ENCODE data around the gene UTF1. TPM values are rescaled to one million over a fixed set of nuclear protein-coding genes. Genes with fewer than 3 reads are reported as not detected.

UTF1 gene
- total and polyA plus RNA-seq, 9 of the 15 experiments (the other 6 are each of a cell fraction or from before 2014, with no cell fraction given) = 0.35 to 0.46 TPM; not detected in 7

DNA sequence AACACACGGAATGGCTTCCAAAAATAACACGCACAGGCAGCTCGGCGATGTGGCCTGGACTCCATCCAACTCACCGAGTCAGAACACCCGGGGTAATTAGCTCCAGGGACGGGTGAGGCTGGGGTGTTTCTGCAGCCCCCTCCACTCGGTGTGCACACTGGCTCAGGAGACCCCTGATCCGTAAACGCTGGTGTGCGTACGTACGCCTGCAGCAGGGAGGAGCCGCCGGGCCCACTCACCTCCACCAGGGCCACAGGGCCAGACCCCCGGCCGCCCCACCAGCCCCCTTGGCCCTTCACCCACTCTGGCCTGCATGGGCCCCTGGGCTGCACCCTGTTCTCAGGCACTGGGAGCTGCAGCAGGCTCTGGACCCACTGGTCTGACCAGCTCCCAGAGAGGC, 22.4 kb upstream of the UTF1 start:
- in situ Hi-C loops (cut with MboI) (no loop called here), intact Hi-C loops (cut with micrococcal nuclease) (no loop called here)
- no peaks in the 10 kb centered on the region for H3K79me2 ChIP-seq (ENCODE audit: control insufficient read depth, insufficient read depth, low read length)
- BruUV-seq (replicated peaks) = no TSS peak
- H3K27me3 ChIP-seq (ENCODE audit: control insufficient read depth in 2 of 2, insufficient read depth in 2 of 2, low read length in 2 of 2) = peaks cover 5 to 48% of the 10 kb centered on the region in 2 experiments; a peak in 3 of 5 replicates
- no peaks in the 10 kb centered on the region; the same call in 1 of the 2 replicates for H3K9me3 ChIP-seq (replicated peaks; ENCODE audit: control insufficient read depth, insufficient read depth, low read depth, low read length)
- DNase-seq (ENCODE audit: extremely low read depth in 1 of 4, low spot score in 3 of 4) (no peak), FAIRE-seq (no peak), ATAC-seq (no peak)
- no peak for TF ChIP-seq SIN3B (IDR thresholded peaks at IDR 0.05; ENCODE audit: low read depth)
- no peak for TF ChIP-seq GTF2A2 (tag; IDR thresholded peaks at IDR 0.05)
- TF ChIP-seq PPARD (CRISPR knock-in tag; IDR thresholded peaks at IDR 0.05) = no peak
- TF ChIP-seq CHD1 (IDR thresholded peaks at IDR 0.05; ENCODE audit: low read length) = no peak
- TF ChIP-seq, protein P1, sequence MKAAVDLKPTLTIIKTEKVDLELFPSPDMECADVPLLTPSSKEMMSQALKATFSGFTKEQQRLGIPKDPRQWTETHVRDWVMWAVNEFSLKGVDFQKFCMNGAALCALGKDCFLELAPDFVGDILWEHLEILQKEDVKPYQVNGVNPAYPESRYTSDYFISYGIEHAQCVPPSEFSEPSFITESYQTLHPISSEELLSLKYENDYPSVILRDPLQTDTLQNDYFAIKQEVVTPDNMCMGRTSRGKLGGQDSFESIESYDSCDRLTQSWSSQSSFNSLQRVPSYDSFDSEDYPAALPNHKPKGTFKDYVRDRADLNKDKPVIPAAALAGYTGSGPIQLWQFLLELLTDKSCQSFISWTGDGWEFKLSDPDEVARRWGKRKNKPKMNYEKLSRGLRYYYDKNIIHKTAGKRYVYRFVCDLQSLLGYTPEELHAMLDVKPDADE (conservative IDR thresholded peaks at IDR 0.05; ENCODE audit: control insufficient read depth, low read depth, low read length) = no peak
- no peak for TF ChIP-seq FOXM1 (IDR thresholded peaks at IDR 0.05; ENCODE audit: low read depth)
- TF ChIP-seq FOXM1 (CRISPR knock-in tag; IDR thresholded peaks at IDR 0.05; ENCODE audit: low read depth) = no peak
- no peak for TF ChIP-seq RNF219 (CRISPR knock-in tag; IDR thresholded peaks at IDR 0.05)
- TF ChIP-seq, protein P2, sequence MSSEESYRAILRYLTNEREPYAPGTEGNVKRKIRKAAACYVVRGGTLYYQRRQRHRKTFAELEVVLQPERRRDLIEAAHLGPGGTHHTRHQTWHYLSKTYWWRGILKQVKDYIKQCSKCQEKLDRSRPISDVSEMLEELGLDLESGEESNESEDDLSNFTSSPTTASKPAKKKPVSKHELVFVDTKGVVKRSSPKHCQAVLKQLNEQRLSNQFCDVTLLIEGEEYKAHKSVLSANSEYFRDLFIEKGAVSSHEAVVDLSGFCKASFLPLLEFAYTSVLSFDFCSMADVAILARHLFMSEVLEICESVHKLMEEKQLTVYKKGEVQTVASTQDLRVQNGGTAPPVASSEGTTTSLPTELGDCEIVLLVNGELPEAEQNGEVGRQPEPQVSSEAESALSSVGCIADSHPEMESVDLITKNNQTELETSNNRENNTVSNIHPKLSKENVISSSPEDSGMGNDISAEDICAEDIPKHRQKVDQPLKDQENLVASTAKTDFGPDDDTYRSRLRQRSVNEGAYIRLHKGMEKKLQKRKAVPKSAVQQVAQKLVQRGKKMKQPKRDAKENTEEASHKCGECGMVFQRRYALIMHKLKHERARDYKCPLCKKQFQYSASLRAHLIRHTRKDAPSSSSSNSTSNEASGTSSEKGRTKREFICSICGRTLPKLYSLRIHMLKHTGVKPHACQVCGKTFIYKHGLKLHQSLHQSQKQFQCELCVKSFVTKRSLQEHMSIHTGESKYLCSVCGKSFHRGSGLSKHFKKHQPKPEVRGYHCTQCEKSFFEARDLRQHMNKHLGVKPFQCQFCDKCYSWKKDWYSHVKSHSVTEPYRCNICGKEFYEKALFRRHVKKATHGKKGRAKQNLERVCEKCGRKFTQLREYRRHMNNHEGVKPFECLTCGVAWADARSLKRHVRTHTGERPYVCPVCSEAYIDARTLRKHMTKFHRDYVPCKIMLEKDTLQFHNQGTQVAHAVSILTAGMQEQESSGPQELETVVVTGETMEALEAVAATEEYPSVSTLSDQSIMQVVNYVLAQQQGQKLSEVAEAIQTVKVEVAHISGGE (CRISPR knock-in tag; IDR thresholded peaks at IDR 0.05) = no peak
- no peak for TF ChIP-seq TAF7 (tag; IDR thresholded peaks at IDR 0.05)
- CTCF ChIA-PET (ENCODE audit: low intra/inter-chr PET ratio) = no interaction called here
- H3K9me1 ChIP-seq (ENCODE audit: control insufficient read depth, insufficient read depth, low read length) = no peaks in the 10 kb centered on the region
- no peak overlapping the region for H3K4me2 ChIP-seq (ENCODE audit: insufficient read depth, low read length)
- no peaks in the 10 kb centered on the region for H3K36me3 ChIP-seq (ENCODE audit: control insufficient read depth, insufficient read depth, low read length)
- POLR2A ChIA-PET = no interaction called here
- no peak overlapping the region for H2AFZ ChIP-seq (ENCODE audit: low read depth, low read length)
- WGBS (ENCODE audit: insufficient coverage, low coverage, missing lambda C conversion rate) = 11% methylated on average over 5 of the region's 17 CpGs
- H4K20me1 ChIP-seq (replicated peaks; ENCODE audit: control insufficient read depth, insufficient read depth, low read length) = no peaks in the 10 kb centered on the region
- H3K4me1 ChIP-seq (replicated peaks in 1 of 2; ENCODE audit: control insufficient read depth in 2 of 2, insufficient read depth in 2 of 2, low read length in 2 of 2) = peaks cover 0 to 61% of the 10 kb centered on the region in 2 experiments; a peak in 2 of 5 replicates
- no peak overlapping the region for H3K27ac ChIP-seq (ENCODE audit: extremely low read depth, low read depth, low read length)
- H3K4me3 ChIP-seq = no peak overlapping the region
- H3K9ac ChIP-seq (ENCODE audit: insufficient read depth in 1 of 2, low read depth in 2 of 2, low read length in 2 of 2) = no peak overlapping the region

Data from K562 (cell line).